IMR-90 (cell line): ENCODE measurements around the gene MYO10. TPM values are rescaled to one million over a fixed set of nuclear protein-coding genes. Genes with fewer than 3 reads are reported as not detected.

Experiments used
- ATAC-seq: fragments of 200-7000 bp; cut with Tn5 transposase; 2 replicates; pipeline ENCODE4 v1.9.1; 2020; ENCODE audit warnings: low read depth, mild to moderate bottlenecking, moderate library complexity
- BruUV-seq: library from RNA; stranded (reverse); fragments of 400-500 nt; replicated peaks from 2 replicates; lab custom pipeline; 2021; lab: Mats Ljungman, UMichigan
- CTCF ChIA-PET: fragments of 300-600 bp; formaldehyde crosslinking; extraction: SDS; loops from one replicate; lab custom pipeline; 2021; ENCODE audit warnings: antibody characterized with exemption; lab: Yijun Ruan, JAX
- POLR2A ChIA-PET: fragments of 300-600 bp; sonication (Branson Sonifier 250); formaldehyde crosslinking; loops from one replicate; lab custom pipeline; 2022; ENCODE audit warnings: antibody characterized with exemption; ENCODE audit not compliant: unreplicated experiment; lab: Charles Lee
- DNase-seq: peaks from one replicate; pipeline ENCODE4 v3.0.0; 2013
- H2AFZ ChIP-seq: replicated peaks from 2 replicates; pipeline ENCODE3; 2013; ENCODE audit warnings: low read length, mild to moderate bottlenecking; ENCODE audit not compliant: poor library complexity
- H2AK5ac ChIP-seq: 2 replicates; pipeline ENCODE4 v1.6.1; 2013; ENCODE audit warnings: low read depth, low read length, inconsistent platforms
- H2AK9ac ChIP-seq: replicated peaks from 2 replicates; pipeline ENCODE3; 2013; ENCODE audit warnings: mild to moderate bottlenecking, low read depth, low read length, moderate library complexity; ENCODE audit not compliant: poor library complexity
- H2BK120ac ChIP-seq: 2 replicates; pipeline ENCODE4 v1.6.1; 2013; ENCODE audit warnings: low read depth, low read length, inconsistent platforms
- H2BK15ac ChIP-seq: 3 replicates; pipeline ENCODE4 v1.6.1; 2013; ENCODE audit warnings: low read depth, low read length, inconsistent platforms
- H2BK20ac ChIP-seq: 2 replicates; pipeline ENCODE4 v1.6.1; 2013; ENCODE audit warnings: low read depth, mild to moderate bottlenecking, inconsistent platforms, low read length, moderate library complexity
- H2BK5ac ChIP-seq: 2 replicates; pipeline ENCODE4 v1.6.1; 2013; ENCODE audit warnings: mild to moderate bottlenecking, low read depth, low read length, inconsistent platforms; ENCODE audit not compliant: poor library complexity, severe bottlenecking
- H3K14ac ChIP-seq: replicated peaks from 2 replicates; pipeline ENCODE4 v1.6.1; 2013; ENCODE audit warnings: low read depth, low read length, inconsistent platforms
- H3K18ac ChIP-seq: 2 replicates; pipeline ENCODE4 v1.6.1; 2013; ENCODE audit warnings: low read depth, low read length, control low read depth
- H3K23ac ChIP-seq: 2 replicates; pipeline ENCODE4 v1.6.1; 2013; ENCODE audit warnings: low read depth, low read length, inconsistent platforms
- H3K27ac ChIP-seq: 2 replicates; pipeline ENCODE4 v1.5.1; 2013; ENCODE audit warnings: mild to moderate bottlenecking, control low read depth, low read length; ENCODE audit not compliant: insufficient read depth
- H3K27me3 ChIP-seq: 2 replicates; pipeline ENCODE4 v1.6.1; 2013; ENCODE audit warnings: low read length; ENCODE audit not compliant: control insufficient read depth, insufficient read depth
- H3K36me3 ChIP-seq: 2 replicates; pipeline ENCODE4 v1.6.1; 2013; ENCODE audit warnings: low read length, mixed read lengths; ENCODE audit not compliant: control insufficient read depth, insufficient read depth
- H3K4ac ChIP-seq: 2 replicates; pipeline ENCODE4 v1.6.1; 2013; ENCODE audit warnings: low read depth, low read length, inconsistent platforms
- H3K4me1 ChIP-seq: 2 replicates; pipeline ENCODE4 v1.6.1; 2013; ENCODE audit warnings: low read length, mixed read lengths; ENCODE audit not compliant: control insufficient read depth, insufficient read depth
- H3K4me2 ChIP-seq: 2 replicates; pipeline ENCODE4 v1.6.1; 2013; ENCODE audit warnings: low read depth, mild to moderate bottlenecking, control low read depth, low read length, moderate library complexity
- H3K4me3 ChIP-seq: 2 replicates; pipeline ENCODE4 v1.5.1; 2013; ENCODE audit warnings: low read depth, mild to moderate bottlenecking, control low read depth, low read length, moderate library complexity; ENCODE audit not compliant: insufficient read depth
- H3K56ac ChIP-seq: 2 replicates; pipeline ENCODE4 v1.6.1; 2013; ENCODE audit warnings: low read length, inconsistent platforms; ENCODE audit not compliant: insufficient read depth; ENCODE audit errors: extremely low read depth
- H3K79me1 ChIP-seq, 2 experiments: 2 replicates each; pipeline ENCODE4 v1.6.1; 2013; ENCODE audit warnings: low read length in 2 of 2, inconsistent platforms in 1 of 2, low read depth in 1 of 2
- H3K9ac ChIP-seq: 2 replicates; pipeline ENCODE4 v1.6.1; 2013; ENCODE audit warnings: low read depth, low read length, control low read depth
- H3K9me1 ChIP-seq: 2 replicates; pipeline ENCODE4 v1.6.1; 2013; ENCODE audit warnings: low read length, inconsistent platforms; ENCODE audit not compliant: insufficient read depth
- H3K9me3 ChIP-seq: 2 replicates; pipeline ENCODE4 v1.6.1; 2013; ENCODE audit warnings: low read length; ENCODE audit not compliant: control insufficient read depth, insufficient read depth
- H4K20me1 ChIP-seq: 2 replicates; pipeline ENCODE4 v1.6.1; 2013; ENCODE audit warnings: low read length, inconsistent platforms; ENCODE audit not compliant: insufficient read depth
- H4K5ac ChIP-seq: 2 replicates; pipeline ENCODE4 v1.6.1; 2013; ENCODE audit warnings: mild to moderate bottlenecking, low read depth, low read length, control low read depth
- H4K8ac ChIP-seq, 2 experiments: 2 replicates each; pipeline ENCODE4 v1.6.1; 2013; ENCODE audit warnings: low read depth in 2 of 2, low read length in 2 of 2, control low read depth in 1 of 2, inconsistent platforms in 1 of 2
- H4K91ac ChIP-seq: 2 replicates; pipeline ENCODE4 v1.6.1; 2013; ENCODE audit warnings: low read depth, low read length, inconsistent platforms; ENCODE audit not compliant: insufficient read depth
- BHLHE40 ChIP-seq: fragments of 150-350 bp; IDR thresholded peaks from 2 replicates; pipeline ENCODE4 v1.6.1; 2016; ENCODE audit warnings: mild to moderate bottlenecking, low read depth, low read length
- CEBPB ChIP-seq: IDR thresholded peaks from 2 replicates; pipeline ENCODE4 v1.6.1; 2012; ENCODE audit warnings: low read depth, low read length, improper control_type of control experiment
- CHD1 ChIP-seq: IDR thresholded peaks from 2 replicates; pipeline ENCODE4 v1.6.1; 2012; ENCODE audit warnings: low read depth, low read length, improper control_type of control experiment
- FOS ChIP-seq: fragments of 150-350 bp; IDR thresholded peaks from 2 replicates; pipeline ENCODE4 v1.6.1; 2016; ENCODE audit warnings: low read depth, low read length
- MAFK ChIP-seq: IDR thresholded peaks from 2 replicates; pipeline ENCODE4 v1.6.1; 2012; ENCODE audit warnings: low read depth, low read length, improper control_type of control experiment
- NFE2L2 ChIP-seq: fragments of 150-350 bp; IDR thresholded peaks from 2 replicates; pipeline ENCODE4 v1.6.1; 2016; ENCODE audit warnings: low read depth, mild to moderate bottlenecking, low read length
- POLR2A ChIP-seq: IDR thresholded peaks from 2 replicates; pipeline ENCODE4 v1.6.1; 2012; ENCODE audit warnings: mild to moderate bottlenecking, low read depth, low read length
- RAD21 ChIP-seq: IDR thresholded peaks from 2 replicates; pipeline ENCODE4 v1.6.1; 2012; ENCODE audit warnings: low read length, improper control_type of control experiment
- RCOR1 ChIP-seq: IDR thresholded peaks from 2 replicates; pipeline ENCODE4 v1.6.1; 2012; ENCODE audit warnings: mild to moderate bottlenecking, low read length, improper control_type of control experiment; ENCODE audit not compliant: insufficient replicate concordance
- SMC3 ChIP-seq: fragments of 150-350 bp; IDR thresholded peaks from 2 replicates; pipeline ENCODE4 v1.6.1; 2016; ENCODE audit warnings: low read depth, mild to moderate bottlenecking, antibody characterized with exemption, low read length, moderate library complexity
- WGBS, 2 experiments: methylation state at CpG; one replicate each; pipeline versions ENCODE4 v1.1.5 to v1.1.7; 2013; ENCODE audit warnings: missing lambda C conversion rate in 2 of 2; ENCODE audit not compliant: insufficient read length in 1 of 2; ENCODE audit errors: extremely low coverage in 2 of 2; 5-methylcytosine and 5-hydroxymethylcytosine counted together
- dilution Hi-C: fragments of 300-500 bp; cut with HindIII; formaldehyde crosslinking; loops from one replicate; pipeline ENCODE4 v1.14.3; 2018; ENCODE audit warnings: low sequenced_read_pairs; ENCODE audit not compliant: unreplicated experiment
- in situ Hi-C: fragments of 300-500 bp; cut with MboI; formaldehyde crosslinking; loops from 3 replicates; pipeline ENCODE4 v1.14.3; 2019; ENCODE audit warnings: low sequenced_read_pairs, inconsistent platforms, mixed read lengths
- intact Hi-C: fragments of 100-400 bp; cut with micrococcal nuclease; formaldehyde crosslinking; loops from 2 replicates; pipeline ENCODE4 v1.10.0; 2022
- polyA plus RNA-seq, 3 experiments: library from polyadenylated mRNA; depleted of rRNA; stranded (reverse); fragments of >200 nt; gene quantifications; 2 replicates each; pipeline ENCODE4 v1.2.3, GENCODE V29; 2012; ENCODE audit warnings: low replicate concordance in 1 of 3
- total RNA-seq: library from RNA; depleted of rRNA; stranded (reverse); fragments of >200 nt; gene quantifications from 2 replicates; pipeline ENCODE4 v1.2.3, GENCODE V29; 2012

MYO10 gene
- total and polyA plus RNA-seq, 2 of the 4 experiments (the other 2 are of a cell fraction) = 39.9 to 115 TPM

DNA sequence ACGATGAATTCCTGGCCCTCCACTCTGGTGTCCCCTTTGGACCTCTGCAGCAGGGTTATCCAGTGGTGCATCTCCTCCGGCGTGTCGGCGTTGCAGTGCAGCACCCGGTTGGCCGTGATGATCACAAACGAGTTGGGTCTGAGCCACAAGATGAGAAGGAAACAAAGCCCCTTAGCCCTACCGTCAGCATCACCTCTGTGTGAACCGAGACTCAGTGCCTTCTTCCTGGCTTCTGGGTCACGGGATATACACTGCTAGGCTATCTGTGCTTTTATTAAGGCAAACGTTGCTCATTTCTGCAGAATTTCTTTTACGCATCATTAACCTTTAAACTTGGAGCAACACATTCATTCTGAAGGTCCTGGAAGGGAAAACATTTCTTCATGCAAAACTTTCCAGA, 254.2 kb downstream of the MYO10 start:
- peaks cover 71% of the 10 kb centered on the region for H3K36me3 ChIP-seq
- no peak overlapping the region for H3K4ac ChIP-seq
- H3K4me1 ChIP-seq = no peaks in the 10 kb centered on the region
- H3K18ac ChIP-seq = no peak overlapping the region
- WGBS, 2 experiments = 73% methylated on average over 8 of the region's 13 CpGs; no CpG with 5 or more reads in 1 of the 2 experiments
- H3K27me3 ChIP-seq = no peaks in the 10 kb centered on the region
- in situ Hi-C loops = no loop called here
- intact Hi-C loops = no loop called here
- ATAC-seq (no peak), DNase-seq (no peak)
- no peak overlapping the region for H4K91ac ChIP-seq
- H4K8ac ChIP-seq = no peak overlapping the region
- CTCF ChIA-PET = no interaction called here
- H3K14ac ChIP-seq = no peak overlapping the region
- no peak overlapping the region for H3K27ac ChIP-seq
- no peak overlapping the region for H3K23ac ChIP-seq
- H2BK20ac ChIP-seq = no peak overlapping the region
- H3K56ac ChIP-seq = no peak overlapping the region
- TF ChIP-seq RAD21 = no peak
- no peak for TF ChIP-seq MAFK
- TF ChIP-seq RCOR1 = no peak
- TF ChIP-seq POLR2A = no peak
- no peak for TF ChIP-seq BHLHE40
- TF ChIP-seq SMC3 = no peak
- TF ChIP-seq CHD1 = no peak
- no peak for TF ChIP-seq FOS
- no peak for TF ChIP-seq NFE2L2
- no peak for TF ChIP-seq CEBPB
- H2BK120ac ChIP-seq = no peak overlapping the region
- H3K4me2 ChIP-seq = no peak overlapping the region
- dilution Hi-C loops = no loop called here
- H3K79me1 ChIP-seq = peaks cover 27 to 36% of the 10 kb centered on the region in 2 experiments
- peaks cover 11% of the 10 kb centered on the region for H4K20me1 ChIP-seq
- no peak overlapping the region for H4K5ac ChIP-seq
- H3K9me3 ChIP-seq = no peaks in the 10 kb centered on the region
- H2AFZ ChIP-seq = no peak overlapping the region
- no peak overlapping the region for H3K4me3 ChIP-seq
- no peak overlapping the region for H2AK5ac ChIP-seq
- H2AK9ac ChIP-seq = no peak overlapping the region
- H2BK5ac ChIP-seq = no peak overlapping the region
- BruUV-seq = no TSS peak
- POLR2A ChIA-PET = no interaction called here
- H3K9me1 ChIP-seq = peaks cover 3% of the 10 kb centered on the region; the same call in 1 of the 2 replicates
- H3K9ac ChIP-seq = no peak overlapping the region
- H2BK15ac ChIP-seq = no peak overlapping the region
